GM12864 (cell line): ENCODE measurements around the gene PHAX.

Experiments used
- DNase-seq: peaks from one replicate; pipeline ENCODE4 v3.0.0-alpha.2; 2011; ENCODE audit warnings: low read depth
- H3K4me3 ChIP-seq: 2 replicates; pipeline ENCODE4 v1.5.1; 2011; ENCODE audit warnings: mild to moderate bottlenecking, low read depth, low read length, control low read depth
- TF ChIP-seq, protein P1 (sequence below): IDR thresholded peaks from 2 replicates; pipeline ENCODE4 v1.5.1; 2011; ENCODE audit warnings: low read depth, mild to moderate bottlenecking, moderate library complexity, low read length, control low read depth, inconsistent platforms; ENCODE audit errors: missing control alignments

The PHAX gene

DNA sequence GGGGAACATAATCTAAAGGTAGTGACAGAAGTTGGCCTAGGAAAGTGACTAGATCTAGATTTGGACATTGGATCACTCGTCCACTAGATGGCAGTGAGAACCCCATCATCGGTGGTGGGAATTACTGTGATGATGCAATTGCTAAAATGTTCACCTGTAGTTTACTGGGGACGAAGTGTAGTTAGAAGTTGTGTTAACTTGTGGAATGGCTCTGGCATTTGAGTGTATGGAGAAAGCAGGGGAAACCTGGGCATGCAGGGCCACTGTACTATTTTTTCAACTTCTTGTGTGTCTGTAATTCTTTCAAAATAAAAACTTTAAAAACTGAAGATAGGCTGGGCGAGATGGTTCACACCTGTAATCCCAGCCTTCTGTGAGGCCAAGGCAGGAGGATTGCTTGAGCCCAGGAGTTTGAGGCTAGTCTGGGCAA lies 75.5 kb downstream of the PHAX start:
- DNase-seq = peak; percentile 66
- TF ChIP-seq, protein P1, sequence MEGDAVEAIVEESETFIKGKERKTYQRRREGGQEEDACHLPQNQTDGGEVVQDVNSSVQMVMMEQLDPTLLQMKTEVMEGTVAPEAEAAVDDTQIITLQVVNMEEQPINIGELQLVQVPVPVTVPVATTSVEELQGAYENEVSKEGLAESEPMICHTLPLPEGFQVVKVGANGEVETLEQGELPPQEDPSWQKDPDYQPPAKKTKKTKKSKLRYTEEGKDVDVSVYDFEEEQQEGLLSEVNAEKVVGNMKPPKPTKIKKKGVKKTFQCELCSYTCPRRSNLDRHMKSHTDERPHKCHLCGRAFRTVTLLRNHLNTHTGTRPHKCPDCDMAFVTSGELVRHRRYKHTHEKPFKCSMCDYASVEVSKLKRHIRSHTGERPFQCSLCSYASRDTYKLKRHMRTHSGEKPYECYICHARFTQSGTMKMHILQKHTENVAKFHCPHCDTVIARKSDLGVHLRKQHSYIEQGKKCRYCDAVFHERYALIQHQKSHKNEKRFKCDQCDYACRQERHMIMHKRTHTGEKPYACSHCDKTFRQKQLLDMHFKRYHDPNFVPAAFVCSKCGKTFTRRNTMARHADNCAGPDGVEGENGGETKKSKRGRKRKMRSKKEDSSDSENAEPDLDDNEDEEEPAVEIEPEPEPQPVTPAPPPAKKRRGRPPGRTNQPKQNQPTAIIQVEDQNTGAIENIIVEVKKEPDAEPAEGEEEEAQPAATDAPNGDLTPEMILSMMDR = peak; percentile 71
- H3K4me3 ChIP-seq = no peak overlapping the region
